ENCODE results near the gene IDH3G.
A peak's percentile ranks its signal among the peaks of the same experiment; 100 is the strongest.

Gene IDH3G

DNA sequence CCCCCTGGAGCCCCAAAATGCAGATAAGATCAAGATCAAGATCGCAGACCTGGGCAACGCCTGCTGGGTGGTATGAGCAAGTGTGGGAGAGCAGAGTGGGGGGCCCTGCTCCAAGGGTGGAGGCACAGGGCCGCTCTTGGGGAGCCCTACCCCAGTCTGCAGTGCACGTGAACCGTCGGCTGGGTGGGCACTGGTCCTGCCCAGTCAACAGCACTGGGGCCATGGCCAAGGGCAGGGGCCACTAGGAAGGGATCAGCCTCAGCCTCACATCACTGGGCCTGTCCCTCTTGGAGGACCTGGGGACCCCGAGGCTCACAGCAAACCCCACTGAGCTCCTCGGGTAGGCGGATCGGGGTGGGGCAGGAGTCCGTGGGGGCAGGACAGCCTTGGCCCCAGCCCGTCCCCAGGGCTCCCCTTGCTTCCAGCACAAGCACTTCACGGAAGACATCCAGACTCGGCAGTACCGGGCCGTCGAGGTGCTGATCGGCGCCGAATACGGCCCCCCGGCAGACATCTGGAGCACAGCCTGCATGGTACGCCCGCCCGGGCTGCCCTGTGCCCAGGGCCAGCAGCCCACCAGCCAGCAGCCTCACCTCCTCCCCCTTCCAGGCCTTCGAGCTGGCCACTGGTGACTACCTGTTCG is 9.7 kb downstream of the IDH3G start:
- TF ChIP-seq GATA3 (IDR thresholded peaks at IDR 0.05; ENCODE audit: low read depth, low read length) (no peak), GATA2 (IDR thresholded peaks at IDR 0.05; ENCODE audit: low read depth, low read length) (peak; percentile 39; the same call in 1 of the 2 replicates)

DNA sequence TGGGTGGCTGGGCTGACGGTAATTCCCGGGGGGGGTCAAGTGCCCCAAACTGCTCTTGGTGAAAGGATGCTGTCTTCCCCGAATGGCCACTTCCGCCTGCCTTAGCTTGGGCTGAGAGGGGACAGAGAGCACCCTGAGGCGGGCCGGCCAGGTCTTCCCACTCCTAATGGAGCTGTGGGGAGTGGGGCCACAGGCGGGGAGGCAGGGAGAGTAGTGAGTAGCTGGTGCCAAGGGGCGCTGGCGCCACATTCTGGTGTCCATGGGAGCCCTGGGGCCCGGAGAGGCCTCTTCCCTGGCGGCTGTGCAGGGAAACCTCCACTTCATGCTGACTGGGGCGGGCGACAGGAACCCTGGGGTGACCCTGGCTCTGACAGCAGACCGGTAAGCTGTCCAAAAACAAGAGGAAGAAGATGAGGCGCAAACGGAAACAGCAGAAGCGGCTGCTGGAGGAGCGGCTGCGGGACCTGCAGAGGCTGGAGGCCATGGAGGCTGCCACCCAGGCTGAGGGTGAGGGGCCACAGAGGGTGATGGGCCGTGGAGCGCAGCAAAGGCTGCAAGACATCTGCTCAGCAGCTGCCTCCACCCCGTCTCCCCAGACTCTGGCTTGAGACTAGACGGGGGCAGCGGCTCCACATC is 10.7 kb downstream of the IDH3G start:
- no peak for TF ChIP-seq GATA3 (IDR thresholded peaks at IDR 0.05; ENCODE audit: low read depth, low read length)
- TF ChIP-seq GATA2 (IDR thresholded peaks at IDR 0.05; ENCODE audit: low read depth, low read length), result no peak

DNA sequence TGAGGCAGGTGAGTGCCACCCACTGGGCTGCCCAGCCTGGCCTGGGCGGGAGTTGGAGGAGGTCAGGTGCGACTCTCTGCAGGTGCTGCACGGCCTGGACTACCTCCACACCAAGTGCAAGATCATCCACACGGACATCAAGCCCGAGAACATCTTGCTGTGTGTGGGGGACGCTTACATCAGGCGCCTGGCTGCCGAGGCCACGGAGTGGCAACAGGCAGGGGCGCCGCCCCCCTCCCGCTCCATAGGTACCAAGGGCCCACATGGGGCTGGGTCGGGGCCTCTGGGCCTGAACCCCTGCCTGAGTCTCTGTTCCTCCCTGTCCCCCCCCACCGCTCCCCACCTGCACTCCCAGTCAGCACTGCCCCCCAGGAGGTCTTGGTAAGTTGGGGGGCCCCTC is 11.3 kb downstream of the IDH3G start:
- TF ChIP-seq GATA2 (IDR thresholded peaks at IDR 0.05; ENCODE audit: low read depth, low read length), result no peak
- TF ChIP-seq GATA3 (IDR thresholded peaks at IDR 0.05; ENCODE audit: low read depth, low read length), result no peak

GRCh38 chrX:153782313-153782712 is 11.9 kb downstream of the IDH3G start:
- TF ChIP-seq GATA2 (IDR thresholded peaks at IDR 0.05; ENCODE audit: low read depth, low read length) (no peak), GATA3 (IDR thresholded peaks at IDR 0.05; ENCODE audit: low read depth, low read length) (no peak)

DNA sequence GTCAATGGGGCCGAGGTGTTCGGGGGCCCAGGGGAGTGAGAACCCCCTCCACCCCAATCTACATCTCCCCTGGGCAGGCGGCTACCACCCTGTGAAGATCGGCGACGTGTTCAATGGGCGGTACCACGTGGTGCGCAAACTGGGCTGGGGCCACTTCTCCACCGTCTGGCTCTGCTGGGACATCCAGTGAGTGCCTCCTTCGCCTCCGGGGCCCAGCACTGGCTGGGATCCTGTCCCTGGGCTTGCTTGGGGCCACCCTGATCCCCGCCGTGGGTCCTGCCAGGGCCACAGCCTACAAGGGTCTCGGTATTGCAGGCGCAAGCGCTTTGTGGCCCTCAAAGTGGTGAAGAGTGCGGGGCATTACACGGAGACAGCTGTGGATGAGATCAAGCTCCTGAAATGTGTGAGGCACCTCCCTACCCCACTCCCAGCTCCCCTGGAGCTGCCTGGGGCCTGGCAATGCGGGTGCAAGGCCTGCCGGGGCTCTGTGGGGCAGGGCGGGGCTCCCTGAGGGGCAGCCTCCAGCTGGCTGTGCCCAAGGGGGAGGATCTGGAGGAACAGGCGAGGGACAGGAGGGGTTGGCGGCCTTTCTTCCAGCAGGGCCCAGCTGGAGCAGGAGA is 12.6 kb downstream of the IDH3G start:
- no peak for TF ChIP-seq GATA3 (IDR thresholded peaks at IDR 0.05; ENCODE audit: low read depth, low read length)
- TF ChIP-seq GATA2 (IDR thresholded peaks at IDR 0.05; ENCODE audit: low read depth, low read length), result no peak

- no peak for TF ChIP-seq GATA3 (IDR thresholded peaks at IDR 0.05; ENCODE audit: low read depth, low read length)
- no peak for TF ChIP-seq GATA2 (IDR thresholded peaks at IDR 0.05; ENCODE audit: low read depth, low read length)
Measured at GRCh38 chrX:153780678-153781427, 13.3 kb downstream of the IDH3G start, which contains the start of gene SRPK3. TSS of gene SRPK3 (plus strand) at chrX:153781041. CDS start at chrX:153781087, 46 bp downstream.

DNA sequence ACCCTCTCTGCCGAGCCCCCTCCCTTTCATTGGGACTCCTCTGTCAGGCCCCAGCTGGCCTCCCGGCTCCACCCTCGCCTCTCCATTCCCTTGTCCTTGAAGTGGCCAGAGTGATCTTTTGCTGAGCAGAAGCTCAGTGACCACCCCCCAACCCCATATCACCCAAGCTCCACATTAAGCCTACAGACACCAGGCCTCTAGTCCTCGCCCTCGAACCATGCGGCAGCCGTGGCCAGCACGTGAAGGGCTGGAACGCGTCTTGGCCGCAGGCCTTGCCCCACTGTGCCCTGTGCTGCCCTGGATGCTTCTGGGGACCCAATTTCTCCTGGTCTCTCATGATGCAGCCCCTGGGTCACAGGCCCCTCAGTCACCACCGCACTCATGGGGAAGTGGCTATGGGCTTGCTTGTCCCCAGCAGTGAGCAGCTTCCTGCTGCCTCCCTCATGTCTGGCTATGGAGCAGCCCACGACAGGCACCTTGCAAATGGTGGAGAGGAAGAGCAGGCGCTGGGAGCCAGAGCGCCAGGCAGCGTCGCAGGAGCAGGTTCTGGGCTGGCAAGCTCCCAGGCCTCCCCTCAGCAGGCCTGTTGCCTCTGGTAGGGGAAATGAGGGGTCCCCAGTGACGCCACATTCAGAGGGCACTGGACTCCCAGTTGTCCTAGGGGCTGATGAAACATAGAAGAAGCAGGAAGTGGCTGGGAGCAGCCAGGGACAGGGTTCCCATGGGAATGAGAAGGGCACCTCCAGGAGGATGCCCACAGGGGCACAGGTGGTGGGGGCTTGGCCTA is 14.1 kb downstream of the IDH3G start:
- no peak for TF ChIP-seq GATA3 (IDR thresholded peaks at IDR 0.05; ENCODE audit: low read depth, low read length)
- TF ChIP-seq GATA2 (IDR thresholded peaks at IDR 0.05; ENCODE audit: low read depth, low read length), result no peak

DNA sequence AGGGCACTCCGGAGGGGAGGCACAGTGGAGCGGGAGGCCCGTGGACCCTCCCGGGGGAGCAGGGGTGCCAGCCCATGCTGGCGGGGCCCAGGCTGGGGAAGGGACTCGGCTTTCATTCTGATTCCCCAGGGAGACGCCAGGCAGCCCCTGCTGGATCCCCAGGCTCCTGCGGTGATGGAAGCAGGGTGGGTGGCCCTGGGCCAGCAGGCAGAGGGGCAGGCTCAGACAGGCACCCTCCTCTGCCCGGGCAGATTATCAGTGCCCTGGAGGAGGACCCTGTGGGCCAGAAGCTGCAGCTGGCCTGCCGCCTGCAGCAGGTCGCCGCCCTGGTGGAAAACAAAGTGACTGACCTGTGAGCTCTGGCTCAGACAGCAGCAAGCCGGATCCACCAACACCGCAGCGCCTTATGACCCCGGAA is 15.5 kb downstream of the IDH3G start:
- TF ChIP-seq GATA3 (IDR thresholded peaks at IDR 0.05; ENCODE audit: low read depth, low read length) (no peak), GATA2 (IDR thresholded peaks at IDR 0.05; ENCODE audit: low read depth, low read length) (no peak)

DNA sequence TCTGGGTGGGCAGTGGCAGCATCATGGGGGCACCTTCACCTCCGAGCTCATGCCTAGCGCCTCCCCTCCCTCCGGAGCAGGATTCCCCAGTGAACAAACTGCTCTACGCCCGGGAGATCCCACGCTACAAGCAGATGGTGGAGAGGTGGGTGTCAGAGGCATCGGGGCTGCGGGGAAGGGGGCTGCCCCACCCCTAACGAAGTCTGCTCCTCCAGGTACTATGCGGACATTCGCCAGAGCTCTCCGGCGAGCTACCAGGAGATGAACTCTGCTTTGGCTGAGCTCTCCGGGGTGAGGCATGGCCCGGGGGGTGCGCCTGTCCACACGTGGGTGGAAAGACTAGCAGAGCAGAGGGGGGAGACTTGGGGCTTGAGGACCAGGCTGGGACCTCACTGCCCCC is 16.0 kb downstream of the IDH3G start:
- no peak for TF ChIP-seq GATA3 (IDR thresholded peaks at IDR 0.05; ENCODE audit: low read depth, low read length)
- TF ChIP-seq GATA2 (IDR thresholded peaks at IDR 0.05; ENCODE audit: low read depth, low read length), result no peak

GRCh38 chrX:153777261-153778090 is 16.7 kb downstream of the IDH3G start:
- TF ChIP-seq GATA2 (IDR thresholded peaks at IDR 0.05; ENCODE audit: low read depth, low read length) (no peak), GATA3 (IDR thresholded peaks at IDR 0.05; ENCODE audit: low read depth, low read length) (no peak)

DNA sequence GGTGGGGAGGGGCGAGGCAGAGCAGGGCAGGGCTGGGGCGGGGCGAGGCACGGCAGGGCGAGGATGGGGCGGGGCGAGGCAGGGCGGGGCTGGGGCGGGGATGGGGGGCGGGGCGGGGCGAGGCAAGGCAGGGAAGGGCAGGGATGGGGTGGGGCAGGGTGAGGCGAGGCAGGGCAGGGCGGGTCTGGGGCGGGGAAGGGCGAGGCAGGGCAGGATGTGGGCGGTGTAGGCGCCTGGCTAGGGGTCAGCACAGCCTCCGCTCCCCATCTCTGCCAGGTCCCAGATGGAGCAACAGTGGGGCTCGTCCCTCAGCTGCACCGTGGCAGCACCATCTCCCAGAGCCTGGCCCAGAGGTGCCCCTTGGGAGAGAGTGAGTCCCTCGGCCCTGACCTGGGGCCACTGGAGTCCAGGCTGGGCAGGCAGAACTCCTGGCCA is 17.5 kb downstream of the IDH3G start:
- no peak for TF ChIP-seq GATA3 (IDR thresholded peaks at IDR 0.05; ENCODE audit: low read depth, low read length)
- no peak for TF ChIP-seq GATA2 (IDR thresholded peaks at IDR 0.05; ENCODE audit: low read depth, low read length)

- TF ChIP-seq GATA3 (IDR thresholded peaks at IDR 0.05; ENCODE audit: low read depth, low read length) (no peak), GATA2 (IDR thresholded peaks at IDR 0.05; ENCODE audit: low read depth, low read length) (no peak)
Measured at GRCh38 chrX:153776120-153776599, 18.0 kb downstream of the IDH3G start.
